Right lobe of liver (tissue), 6 donors: Measurements from ENCODE around the gene DYNC1I1. TPM values are rescaled to one million over a fixed set of nuclear protein-coding genes. Genes with fewer than 3 reads are reported as not detected.

Experiments
- ATAC-seq, 4 donors: fragments of 200-7000 bp; cut with Tn5 transposase; one replicate each; pipeline ENCODE4 v1.9.1; 2020; ENCODE audit warnings: mild to moderate bottlenecking in 4 of 4, moderate library complexity in 4 of 4
- DNase-seq, 3 donors: peaks; one replicate each; pipeline ENCODE4 v3.0.0-alpha.2; 2020
- H3K27ac ChIP-seq, 3 donors: fragments of 200-600 bp; one replicate each; pipeline ENCODE4 v1.8.0; 2022
- H3K27me3 ChIP-seq, 2 donors: fragments of 200-600 bp; one replicate each; pipeline ENCODE4 v1.8.0; 2022
- H3K36me3 ChIP-seq, 4 donors: fragments of 200-600 bp; sonication (generic) in 1 of 4; one replicate each; pipeline versions ENCODE4 v1.5.1 to v1.8.0; 2017 to 2022; ENCODE audit warnings: control low read depth in 1 of 4
- H3K4me1 ChIP-seq, 4 donors: fragments of 200-600 bp; sonication (generic) in 1 of 4; one replicate each; pipeline versions ENCODE4 v1.5.1 to v1.8.0; 2017 to 2022; ENCODE audit warnings: control low read depth in 1 of 4
- H3K4me3 ChIP-seq, 3 donors: fragments of 200-600 bp; one replicate each; pipeline ENCODE4 v1.8.0; 2022
- H3K9me3 ChIP-seq, 4 donors: fragments of 200-600 bp; sonication (generic) in 1 of 4; one replicate each; pipeline versions ENCODE4 v1.5.1 to v1.8.0; 2017 to 2022; ENCODE audit warnings: control low read depth in 1 of 4
- CTCF ChIP-seq, 4 donors: fragments of 200-600 bp in 3 of 4; fragments of 450-650 bp in 1 of 4; IDR thresholded peaks; one replicate each; pipeline versions ENCODE4 v1.5.1 to v1.8.0; 2016 to 2022; ENCODE audit warnings: antibody characterized with exemption in 4 of 4, mild to moderate bottlenecking in 2 of 4
- POLR2A ChIP-seq: fragments of 450-650 bp; IDR thresholded peaks from one replicate; pipeline ENCODE4 v1.6.1; 2017; ENCODE audit warnings: antibody characterized with exemption, mild to moderate bottlenecking
- WGBS: methylation state at CpG from one replicate; pipeline ENCODE4 v1.1.6; 2018; ENCODE audit warnings: low coverage, low lambda C conversion rate; ENCODE audit not compliant: insufficient coverage; ENCODE audit errors: missing lambda C conversion rate; 5-methylcytosine and 5-hydroxymethylcytosine counted together
- intact Hi-C, 2 donors: fragments of 100-400 bp; cut with DNase I; formaldehyde crosslinking; loops; one replicate each; pipeline versions ENCODE4 v1.11.2 to v1.14.1; 2022
- total RNA-seq, 6 experiments: library from RNA; depleted of rRNA in 2 of 6; stranded (reverse); fragments of >200 nt in 2 of 6; fragmentation: NEBNext Ultra II Directional in 3 of 6; extraction: Animal tissue kit (Norgen Biotek cat#: 25700) in 3 of 6; gene quantifications; one replicate each; pipeline versions ENCODE4 v1.1.0 to v1.2.4, GENCODE V29; 2016 to 2023
- donor health status: DM: no; HTN: yes; CAD: no.
- donor health status: DM: no; HTN: no; CAD: no.
- donor health status: DM: no; HTN: no; CAD: no.
- donor health status: DM: no; HTN: yes; CAD: no.
- donor health status: DM: no; HTN: yes; CAD: no.

Gene DYNC1I1
- total RNA-seq, 6 experiments from 2014 or later, result 0.09 to 1.1 (median 0.62) TPM

GRCh38 chr7:96026611-96027010 lies 254.3 kb downstream of the DYNC1I1 start:
- Histone ChIP-seq H3K27me3 (no peaks in the 10 kb centered on the region), H3K36me3 (no peaks in the 10 kb centered on the region), H3K9me3 (no peaks in the 10 kb centered on the region), H3K27ac (no peak overlapping the region), H3K4me3 (no peak overlapping the region), H3K4me1 (no peaks in the 10 kb centered on the region)
- TF ChIP-seq CTCF (IDR thresholded peaks at IDR 0.05) (no peak), POLR2A (no peak)
- no peak for ATAC-seq
- DNase-seq, result no peak
- intact Hi-C loops, result no loop called here
- WGBS, result 46% methylated on average over 1 of the region's 1 CpG

GRCh38 chr7:96028729-96029128 lies 256.4 kb downstream of the DYNC1I1 start:
- WGBS, result 55% methylated on average over 1 of the region's 1 CpG
- Histone ChIP-seq H3K4me1 (no peaks in the 10 kb centered on the region), H3K4me3 (no peak overlapping the region), H3K27ac (no peak overlapping the region), H3K9me3 (no peaks in the 10 kb centered on the region), H3K27me3 (no peaks in the 10 kb centered on the region), H3K36me3 (no peaks in the 10 kb centered on the region)
- TF ChIP-seq CTCF (IDR thresholded peaks at IDR 0.05) (no peak), POLR2A (no peak)
- no peak for ATAC-seq
- no peak for DNase-seq
- intact Hi-C loops, result no loop called here

GRCh38 chr7:96033009-96033598 lies 260.8 kb downstream of the DYNC1I1 start:
- Histone ChIP-seq H3K9me3 (no peaks in the 10 kb centered on the region), H3K27ac (no peak overlapping the region), H3K4me3 (no peak overlapping the region), H3K4me1 (no peaks in the 10 kb centered on the region), H3K27me3 (no peaks in the 10 kb centered on the region), H3K36me3 (no peaks in the 10 kb centered on the region)
- WGBS, result 68% methylated on average over 4 of the region's 4 CpGs
- intact Hi-C loops, result no loop called here
- TF ChIP-seq CTCF (IDR thresholded peaks at IDR 0.05) (no peak), POLR2A (no peak)
- ATAC-seq, result no peak
- no peak for DNase-seq

GRCh38 chr7:96034940-96035727 lies 262.8 kb downstream of the DYNC1I1 start:
- ATAC-seq, result no peak

More at GRCh38 chr7:96034940-96035727, 262.8 kb downstream of the DYNC1I1 start:
- H3K9me3 ChIP-seq, result no peaks in the 10 kb centered on the region
- H3K27me3 ChIP-seq, result no peaks in the 10 kb centered on the region
- no peak overlapping the region for H3K27ac ChIP-seq
- no peaks in the 10 kb centered on the region for H3K36me3 ChIP-seq
- WGBS, result 66% methylated on average over 11 of the region's 11 CpGs
- H3K4me1 ChIP-seq, result no peaks in the 10 kb centered on the region
- no peak overlapping the region for H3K4me3 ChIP-seq
- no peak for DNase-seq
- intact Hi-C loops, result no loop called here
- no peak for TF ChIP-seq POLR2A
- TF ChIP-seq CTCF (IDR thresholded peaks at IDR 0.05), result no peak
